ENCODE data around the gene MAN1A1.

DNA sequence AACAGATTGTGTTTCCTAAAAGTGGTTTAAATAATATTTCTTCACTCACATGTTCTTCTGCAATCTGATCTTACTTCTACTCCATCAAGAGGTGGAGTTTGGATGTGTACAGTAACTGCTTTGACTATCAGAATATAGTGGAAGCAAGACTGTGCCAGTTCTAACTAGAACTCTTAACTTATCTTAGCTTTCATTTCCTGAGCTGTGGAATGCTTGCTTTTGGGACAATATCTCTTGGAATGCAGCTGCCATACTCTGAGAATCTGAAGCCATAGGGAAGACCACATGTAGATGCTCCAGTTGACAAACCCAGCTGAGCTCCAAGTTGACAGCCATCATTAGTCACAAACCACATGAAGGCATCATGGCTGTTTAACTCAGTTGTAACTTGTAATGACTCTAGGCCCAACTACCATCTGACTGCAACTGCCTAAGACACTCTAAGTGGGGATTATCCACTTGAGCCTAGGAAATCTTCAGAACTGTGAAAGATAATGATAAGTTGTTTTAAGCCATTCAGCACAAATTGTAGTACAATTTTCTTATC is 40.8 kb upstream of the MAN1A1 start:
- TF ChIP-seq EZH2 (IDR thresholded peaks at IDR 0.05; ENCODE audit: borderline replicate concordance, low read length), result no peak
- TF ChIP-seq, protein P1, sequence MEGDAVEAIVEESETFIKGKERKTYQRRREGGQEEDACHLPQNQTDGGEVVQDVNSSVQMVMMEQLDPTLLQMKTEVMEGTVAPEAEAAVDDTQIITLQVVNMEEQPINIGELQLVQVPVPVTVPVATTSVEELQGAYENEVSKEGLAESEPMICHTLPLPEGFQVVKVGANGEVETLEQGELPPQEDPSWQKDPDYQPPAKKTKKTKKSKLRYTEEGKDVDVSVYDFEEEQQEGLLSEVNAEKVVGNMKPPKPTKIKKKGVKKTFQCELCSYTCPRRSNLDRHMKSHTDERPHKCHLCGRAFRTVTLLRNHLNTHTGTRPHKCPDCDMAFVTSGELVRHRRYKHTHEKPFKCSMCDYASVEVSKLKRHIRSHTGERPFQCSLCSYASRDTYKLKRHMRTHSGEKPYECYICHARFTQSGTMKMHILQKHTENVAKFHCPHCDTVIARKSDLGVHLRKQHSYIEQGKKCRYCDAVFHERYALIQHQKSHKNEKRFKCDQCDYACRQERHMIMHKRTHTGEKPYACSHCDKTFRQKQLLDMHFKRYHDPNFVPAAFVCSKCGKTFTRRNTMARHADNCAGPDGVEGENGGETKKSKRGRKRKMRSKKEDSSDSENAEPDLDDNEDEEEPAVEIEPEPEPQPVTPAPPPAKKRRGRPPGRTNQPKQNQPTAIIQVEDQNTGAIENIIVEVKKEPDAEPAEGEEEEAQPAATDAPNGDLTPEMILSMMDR (conservative IDR thresholded peaks at IDR 0.05 in 1 of 2, IDR thresholded peaks at IDR 0.05 in 1 of 2; ENCODE audit: extremely low read depth in 1 of 2, insufficient read depth in 1 of 2, low read depth in 1 of 2, low read length in 2 of 2), result no peak

All from mammary epithelial cell (primary cell).